GM12891 (cell line): ENCODE data around the gene RCL1. TPM values are rescaled to one million over a fixed set of nuclear protein-coding genes. Genes with fewer than 3 reads are reported as not detected.
"Not testable (repeated sequence)": the region's sequence is repeated elsewhere in the genome, so short reads cannot be mapped to it uniquely, and the experiment has no call there.

ENCODE experiments used
- DNase-seq: peaks from one replicate; pipeline ENCODE4 v3.0.0; 2011; ENCODE audit warnings: low spot score; ENCODE audit not compliant: insufficient read length
- FAIRE-seq: peaks from 2 replicates; lab custom pipeline; 2011; peaks lifted over from hg19 to GRCh38; lab: Jason Lieb, UNC
- PAX5 ChIP-seq: IDR thresholded peaks from 2 replicates; pipeline ENCODE4 v1.6.1; 2011; ENCODE audit warnings: low read length, moderate library complexity, mild to moderate bottlenecking; ENCODE audit not compliant: insufficient read depth, severe bottlenecking
- POLR2A ChIP-seq: IDR thresholded peaks from 2 replicates; pipeline ENCODE4 v1.6.1; 2011; ENCODE audit warnings: low read depth, low read length, control low read depth
- POLR2AphosphoS5 ChIP-seq: IDR thresholded peaks from 2 replicates; pipeline ENCODE4 v1.6.1; 2011; ENCODE audit warnings: low read depth, low read length, control low read depth
- POU2F2 ChIP-seq: IDR thresholded peaks from 2 replicates; pipeline ENCODE4 v1.6.1; 2011; ENCODE audit warnings: low read depth, mild to moderate bottlenecking, control low read depth, low read length, moderate library complexity
- SPI1 ChIP-seq: IDR thresholded peaks from 2 replicates; pipeline ENCODE4 v1.6.1; 2011; ENCODE audit warnings: low read depth, low read length, control low read depth
- TAF1 ChIP-seq: IDR thresholded peaks from 2 replicates; pipeline ENCODE4 v1.6.1; 2011; ENCODE audit warnings: low read depth, low read length, control low read depth
- polyA plus RNA-seq: library from polyadenylated mRNA; unstranded; fragments of >200 nt; gene quantifications from one replicate; pipeline ENCODE4 v1.2.1, GENCODE V29; 2012; ENCODE audit warnings: low read depth, missing spikeins, inconsistent platforms; ENCODE audit not compliant: missing spikeins

RCL1 gene, protein sequence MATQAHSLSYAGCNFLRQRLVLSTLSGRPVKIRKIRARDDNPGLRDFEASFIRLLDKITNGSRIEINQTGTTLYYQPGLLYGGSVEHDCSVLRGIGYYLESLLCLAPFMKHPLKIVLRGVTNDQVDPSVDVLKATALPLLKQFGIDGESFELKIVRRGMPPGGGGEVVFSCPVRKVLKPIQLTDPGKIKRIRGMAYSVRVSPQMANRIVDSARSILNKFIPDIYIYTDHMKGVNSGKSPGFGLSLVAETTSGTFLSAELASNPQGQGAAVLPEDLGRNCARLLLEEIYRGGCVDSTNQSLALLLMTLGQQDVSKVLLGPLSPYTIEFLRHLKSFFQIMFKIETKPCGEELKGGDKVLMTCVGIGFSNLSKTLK
- 15.3 TPM for polyA plus RNA-seq

GRCh38 chr9:4792572-4793458 lies at the start of gene RCL1:
Gene RCL1, plus strand, starts transcription at chr9:4792944. Its CDS starts 148 bp downstream, at chr9:4793092.
- peak; percentile 97 for FAIRE-seq
- TF ChIP-seq PAX5, result no peak
- TF ChIP-seq TAF1, result 0 out of 2 replicates have a peak, but pooled peaks have one; percentile 53
- TF ChIP-seq POLR2A, result peak; percentile 70
- TF ChIP-seq SPI1, result no peak; the same call in 1 of the 2 replicates
- TF ChIP-seq POLR2AphosphoS5, result peak; percentile 79
- no peak for TF ChIP-seq POU2F2
- DNase-seq, result peak; percentile 93

DNA sequence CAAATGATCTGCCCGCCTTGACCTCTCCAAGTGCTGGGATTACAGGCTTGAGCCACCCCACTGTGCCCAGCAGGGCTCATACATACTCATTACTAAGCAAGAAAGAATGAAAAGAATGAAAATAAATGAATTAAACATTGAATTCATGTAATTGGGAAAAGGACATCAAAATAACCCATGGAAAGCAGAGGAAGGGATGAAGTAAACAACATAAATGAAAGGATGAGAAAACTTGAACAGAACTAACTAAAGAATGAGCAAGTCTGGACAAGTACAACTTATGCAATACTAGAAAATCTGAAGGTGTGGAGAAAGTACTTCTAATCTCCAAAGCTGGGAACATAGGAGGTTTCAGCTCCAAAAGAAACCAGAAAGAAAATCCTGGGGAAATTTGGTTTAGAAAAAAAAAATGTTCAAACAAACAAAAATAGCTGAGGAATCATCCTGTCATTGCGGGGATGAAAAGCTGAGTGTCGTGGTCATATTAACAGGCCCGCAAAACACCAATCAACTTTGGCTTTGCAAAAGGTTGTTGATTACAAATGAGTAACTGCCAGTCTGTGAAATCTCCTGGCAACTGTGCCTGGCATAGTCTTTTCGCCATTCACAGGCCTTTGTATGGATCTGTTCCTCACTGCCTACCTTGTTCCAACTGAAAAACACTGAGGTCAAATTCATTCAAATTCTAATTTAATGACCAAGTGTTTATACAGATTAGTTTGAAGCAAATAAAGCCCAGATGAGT lies 49.4 kb upstream of the RCL1 start:
- no peak for DNase-seq
- no peak for FAIRE-seq
- no peak for TF ChIP-seq POLR2AphosphoS5
- no peak for TF ChIP-seq PAX5
- no peak for TF ChIP-seq POLR2A
- no peak for TF ChIP-seq POU2F2
- no peak for TF ChIP-seq TAF1
- TF ChIP-seq SPI1, result no peak

DNA sequence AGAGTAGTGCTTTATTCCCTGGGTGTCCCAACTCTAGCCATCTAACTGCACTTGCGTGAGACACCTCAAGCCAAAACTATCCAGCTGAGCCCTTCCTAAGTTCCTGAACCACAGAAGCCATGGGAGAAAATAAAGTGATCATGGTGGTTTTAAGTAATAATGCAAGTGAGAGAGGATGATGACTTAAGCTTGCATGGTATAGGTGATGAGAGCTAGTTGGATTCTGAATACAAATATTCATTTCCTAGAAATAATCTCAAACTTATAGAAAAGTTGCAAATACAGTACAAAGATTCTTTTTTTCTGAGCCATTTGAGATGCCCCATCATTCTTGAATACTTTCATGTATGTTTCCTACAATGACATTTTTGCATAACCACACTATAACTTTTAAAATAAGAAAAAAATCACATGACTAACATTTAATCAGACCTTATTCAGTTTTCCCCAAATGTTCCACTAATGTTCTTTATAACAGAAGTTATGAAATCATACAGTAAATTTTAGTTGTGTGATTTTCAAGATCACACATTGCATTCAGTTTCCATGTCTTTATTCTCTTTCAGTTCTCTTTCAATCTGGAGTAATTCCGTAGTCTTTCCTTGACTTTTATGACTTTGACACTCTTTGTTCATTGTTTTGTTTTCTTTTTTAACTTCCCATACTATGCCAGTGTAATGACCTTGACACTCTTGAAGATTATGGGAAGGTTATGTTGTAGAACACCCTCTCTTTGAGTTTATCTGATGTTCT lies 46.3 kb upstream of the RCL1 start:
- DNase-seq, result no peak
- TF ChIP-seq SPI1 (no peak), POLR2AphosphoS5 (no peak), TAF1 (no peak), POU2F2 (no peak), POLR2A (no peak), PAX5 (no peak)
- no peak for FAIRE-seq

DNA sequence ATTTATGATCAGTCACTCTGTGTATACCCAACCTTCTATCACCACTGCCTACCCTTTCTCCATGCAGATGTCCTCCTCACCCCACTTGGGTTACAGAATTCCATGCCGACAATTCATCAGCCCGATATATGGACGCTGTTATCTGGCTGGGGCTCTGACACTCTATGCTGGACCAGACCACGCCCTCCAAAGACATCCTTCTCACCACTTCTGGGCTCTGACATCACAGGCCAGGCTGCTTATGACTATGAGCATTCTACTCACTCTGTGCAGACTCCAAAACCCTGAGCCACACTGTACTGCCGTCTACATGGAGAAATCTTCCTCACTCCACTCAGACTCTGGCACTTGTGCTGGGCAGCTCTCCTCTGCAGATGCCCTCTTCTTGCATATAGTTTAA lies 44.1 kb upstream of the RCL1 start:
- DNase-seq (no peak), FAIRE-seq (no peak)
- TF ChIP-seq TAF1, result no peak
- no peak for TF ChIP-seq POLR2AphosphoS5
- TF ChIP-seq POLR2A, result no peak
- no peak for TF ChIP-seq SPI1
- no peak for TF ChIP-seq POU2F2
- TF ChIP-seq PAX5, result no peak

GRCh38 chr9:4750023-4750673 lies 42.6 kb upstream of the RCL1 start:
- FAIRE-seq (peak; percentile 55), DNase-seq (no peak)
- TF ChIP-seq SPI1, result no peak
- TF ChIP-seq PAX5, result no peak
- no peak for TF ChIP-seq POU2F2
- TF ChIP-seq POLR2AphosphoS5, result no peak
- no peak for TF ChIP-seq TAF1
- TF ChIP-seq POLR2A, result no peak

DNA sequence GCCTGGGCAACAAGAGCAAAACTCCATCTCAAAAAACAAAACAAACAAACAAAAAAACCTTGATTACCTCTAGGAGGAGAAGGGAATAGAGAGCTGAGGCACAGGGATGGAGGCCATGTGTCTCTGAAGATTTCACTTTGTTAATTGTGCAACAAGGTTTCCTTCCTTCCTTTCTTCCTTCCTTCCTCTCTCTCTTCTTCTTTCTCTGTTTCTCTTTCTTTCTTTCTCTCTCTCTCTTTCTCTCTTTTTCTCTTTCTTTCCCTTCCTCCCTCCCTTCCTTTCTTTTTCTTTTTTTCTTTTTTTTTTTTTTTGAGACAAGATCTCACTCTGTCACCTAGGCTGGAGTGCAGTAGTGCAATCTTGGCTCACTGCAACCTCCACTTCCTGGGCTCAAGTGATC lies 38.2 kb upstream of the RCL1 start:
- not testable (repeated sequence) for FAIRE-seq, DNase-seq

DNA sequence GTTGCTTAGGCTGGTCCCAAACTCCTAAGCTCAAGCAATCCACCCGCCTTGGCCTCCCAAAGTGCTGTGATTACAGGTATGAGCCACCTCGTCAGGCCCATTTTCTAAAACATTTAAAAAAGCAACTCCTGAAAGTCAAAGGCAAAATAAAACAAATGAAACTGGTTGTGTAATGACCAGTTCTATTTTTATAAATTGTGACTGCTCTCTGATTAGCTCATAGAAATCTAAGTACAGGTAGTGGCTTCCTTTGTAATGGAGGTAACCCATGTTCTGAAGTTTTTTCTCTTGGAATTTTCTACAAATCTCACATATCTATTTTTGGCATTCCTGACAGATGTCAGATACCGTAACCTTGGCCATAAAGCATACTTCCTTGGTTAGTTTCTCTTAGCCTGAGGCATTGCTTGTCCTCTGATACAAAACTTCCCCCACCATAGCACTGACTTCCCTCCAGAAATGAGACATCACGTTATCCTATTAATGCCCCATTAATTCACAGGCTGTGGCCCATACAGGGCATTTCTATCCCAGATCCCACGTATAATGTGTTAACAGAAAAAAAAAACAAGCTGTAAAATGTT lies 37.6 kb upstream of the RCL1 start:
- FAIRE-seq, result peak; percentile 80
- DNase-seq, result no peak
- TF ChIP-seq SPI1 (peak; percentile 44; the same call in 1 of the 2 replicates), TAF1 (no peak), POLR2AphosphoS5 (no peak), PAX5 (no peak), POU2F2 (no peak), POLR2A (no peak)

GRCh38 chr9:4756420-4756819 lies 36.3 kb upstream of the RCL1 start:
- FAIRE-seq, result no peak

More at GRCh38 chr9:4756420-4756819, 36.3 kb upstream of the RCL1 start:
- DNase-seq, result no peak
- TF ChIP-seq POLR2A (no peak), SPI1 (no peak), POU2F2 (no peak)
